GM21576 (cell line): ENCODE results near the gene RBM6.
"Not testable (repeated sequence)": the region's sequence is repeated elsewhere in the genome, so short reads cannot be mapped to it uniquely, and the experiment has no call there.

Experiments
- ATAC-seq: cut with Tn5 transposase; IDR thresholded peaks from one replicate; pipeline ENCODE4 v1.9.1; 2021; ENCODE audit warnings: mild to moderate bottlenecking, moderate library complexity; ENCODE audit not compliant: unreplicated experiment

RBM6 gene

DNA sequence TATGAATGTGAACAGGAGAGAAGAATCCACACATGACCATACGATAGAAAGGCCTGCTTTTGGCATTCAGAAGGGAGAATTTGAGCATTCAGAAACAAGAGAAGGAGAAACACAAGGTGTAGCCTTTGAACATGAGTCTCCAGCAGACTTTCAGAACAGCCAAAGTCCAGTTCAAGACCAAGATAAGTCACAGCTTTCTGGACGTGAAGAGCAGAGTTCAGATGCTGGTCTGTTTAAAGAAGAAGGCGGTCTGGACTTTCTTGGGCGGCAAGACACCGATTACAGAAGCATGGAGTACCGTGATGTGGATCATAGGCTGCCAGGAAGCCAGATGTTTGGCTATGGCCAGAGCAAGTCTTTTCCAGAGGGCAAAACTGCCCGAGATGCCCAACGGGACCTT, 28.4 kb downstream of the RBM6 start:
- no peak for ATAC-seq

DNA sequence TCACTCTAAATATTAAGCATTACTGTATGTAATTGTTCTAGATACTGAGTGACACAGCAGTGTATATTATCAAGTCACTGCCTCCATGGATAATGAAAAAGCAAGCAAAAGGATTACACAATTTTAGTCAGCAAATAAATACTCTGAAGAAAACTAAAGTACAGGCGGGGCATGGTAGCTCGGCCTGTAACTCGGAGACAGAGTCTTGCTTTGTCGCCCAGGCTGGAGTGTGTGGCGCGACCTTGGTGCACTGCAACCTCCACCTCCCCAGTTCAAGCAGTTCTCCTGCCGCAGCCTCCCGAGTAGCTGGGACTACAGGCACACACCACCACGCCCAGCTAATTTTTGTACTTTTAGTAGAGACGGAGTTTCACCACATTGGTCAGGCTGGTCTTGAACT, 32.7 kb downstream of the RBM6 start:
- ATAC-seq, result no peak

DNA sequence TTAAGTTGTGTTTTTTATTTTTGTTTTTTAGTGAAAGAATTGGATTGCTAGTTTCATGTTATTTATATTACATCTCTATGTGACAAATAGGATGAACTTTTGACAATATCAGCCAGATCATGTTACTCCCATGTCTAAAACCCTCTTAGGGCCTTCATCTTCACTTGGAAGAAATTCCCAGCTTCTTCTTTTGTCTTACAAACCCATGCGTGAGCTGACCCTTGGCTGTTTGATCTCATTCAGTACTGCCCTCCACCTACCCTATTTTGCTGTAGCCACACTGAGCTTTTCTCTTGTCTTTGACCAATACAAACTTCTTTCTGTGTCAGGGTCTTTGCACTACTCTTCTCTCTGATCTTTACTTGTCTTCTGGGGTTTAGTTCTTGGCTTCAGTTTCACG, 37.0 kb downstream of the RBM6 start:
- no peak for ATAC-seq

DNA sequence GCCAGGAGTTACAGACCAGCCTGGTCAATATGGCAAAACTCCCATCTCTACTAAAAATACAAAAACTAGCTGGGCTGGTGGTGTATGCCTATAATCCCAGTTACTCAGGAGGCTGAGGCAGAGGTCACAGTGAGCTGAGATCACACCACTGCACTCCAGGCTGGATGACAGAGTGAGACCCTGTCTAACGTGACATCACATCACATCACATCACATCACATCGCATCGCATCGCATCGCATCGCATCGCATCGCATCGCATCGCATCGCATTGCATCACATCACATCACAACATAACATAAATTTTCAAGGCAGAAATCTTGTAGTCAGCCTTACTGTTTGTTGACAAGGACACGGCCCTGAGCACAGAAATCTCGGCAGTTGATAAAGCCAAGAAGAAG, 44.4 kb downstream of the RBM6 start:
- ATAC-seq, result no peak

DNA sequence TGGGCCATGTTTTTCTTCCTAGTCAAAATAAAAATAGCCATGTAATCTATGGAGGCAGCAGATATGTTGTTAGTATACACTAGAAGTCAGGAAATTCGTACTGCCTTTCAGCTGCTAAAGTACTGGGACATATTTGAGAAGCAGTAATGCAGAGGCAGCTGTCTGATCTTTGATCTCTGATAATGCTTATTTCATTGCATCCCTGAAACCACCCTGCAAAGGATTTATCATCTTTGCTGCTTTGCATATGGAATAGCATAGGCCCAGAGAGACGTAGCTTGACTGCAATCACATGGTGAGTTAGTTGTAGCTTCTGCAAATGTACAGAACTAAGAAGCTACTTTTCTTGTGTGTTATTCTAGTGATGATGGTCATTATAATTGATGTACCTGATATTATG, 52.4 kb downstream of the RBM6 start:
- ATAC-seq, result no peak

DNA sequence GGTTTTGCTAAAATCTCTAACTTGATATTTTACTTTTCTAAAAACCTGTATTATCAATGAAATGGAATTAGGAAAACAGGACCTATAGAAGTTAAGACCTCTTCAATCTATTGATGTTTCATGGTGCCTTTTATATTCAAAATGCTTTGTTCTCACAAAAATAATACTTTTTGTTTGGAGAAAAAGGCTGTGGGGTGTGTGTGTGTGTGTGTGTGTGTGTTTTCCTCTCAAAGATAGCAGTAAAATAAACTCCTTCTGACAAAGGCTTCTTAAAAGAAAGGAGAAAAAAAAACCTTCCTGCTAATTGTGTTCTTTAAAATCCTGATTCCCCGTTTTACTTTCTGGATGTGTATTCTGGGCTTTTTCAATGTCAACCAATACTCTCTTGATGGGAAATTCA, 54.5 kb downstream of the RBM6 start:
- no peak for ATAC-seq

DNA sequence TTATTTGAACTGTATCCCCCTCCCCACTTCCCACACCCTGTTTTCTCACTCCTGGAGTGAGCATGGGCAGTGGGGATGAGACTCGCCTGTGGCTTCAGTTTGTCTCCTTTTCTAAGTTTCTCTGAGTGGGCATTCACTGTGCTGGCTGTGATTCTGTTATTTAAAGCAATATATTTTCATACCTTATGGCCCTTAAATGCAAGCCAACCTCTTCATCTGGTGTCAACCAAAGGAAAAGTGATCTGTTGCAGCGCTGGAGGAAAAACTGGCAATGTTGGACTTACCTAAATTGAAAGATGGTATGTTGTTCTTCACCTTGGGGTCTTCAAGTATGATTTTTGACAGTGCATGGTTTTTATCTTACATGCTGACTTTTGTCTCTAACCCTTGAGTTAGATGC, 56.1 kb downstream of the RBM6 start:
- no peak for ATAC-seq

DNA sequence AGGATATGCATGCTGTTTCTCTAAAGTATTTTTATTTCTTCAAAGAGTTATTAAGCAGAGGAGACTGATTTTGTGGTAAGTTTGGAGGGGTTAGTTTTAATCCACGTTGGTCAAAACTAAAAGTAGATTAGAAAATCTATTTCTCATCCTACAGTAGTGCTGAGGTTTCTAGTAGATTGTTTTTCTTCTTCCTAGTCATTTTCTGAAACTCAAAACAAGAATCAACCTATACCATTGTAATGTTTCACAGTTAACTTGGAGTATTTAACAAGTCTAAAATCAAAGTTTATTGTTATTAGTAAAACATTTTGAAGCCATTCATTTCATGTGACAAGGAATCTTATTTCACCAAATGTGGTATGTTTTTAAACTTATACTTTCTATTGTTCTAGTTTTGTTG, 57.9 kb downstream of the RBM6 start:
- ATAC-seq, result no peak

DNA sequence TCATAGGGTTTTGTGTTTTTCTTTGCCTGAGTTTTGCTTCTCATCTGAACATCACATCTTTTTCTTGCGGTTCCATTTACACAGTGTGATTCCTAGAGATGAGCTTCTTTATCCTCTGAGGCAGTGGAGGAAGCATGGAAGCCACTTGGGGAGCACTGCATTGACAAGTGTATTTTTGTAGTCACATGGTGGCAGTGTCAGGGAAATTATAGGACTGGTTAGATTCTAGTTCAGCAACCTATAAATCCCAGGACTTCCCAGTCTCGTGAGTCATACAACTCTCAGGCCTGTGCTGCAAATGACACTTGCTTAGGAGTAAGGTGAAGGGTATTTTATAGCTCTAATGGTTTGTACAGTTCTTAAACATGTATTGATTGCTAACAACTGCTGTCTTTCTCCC, 58.4 kb downstream of the RBM6 start:
- no peak for ATAC-seq

DNA sequence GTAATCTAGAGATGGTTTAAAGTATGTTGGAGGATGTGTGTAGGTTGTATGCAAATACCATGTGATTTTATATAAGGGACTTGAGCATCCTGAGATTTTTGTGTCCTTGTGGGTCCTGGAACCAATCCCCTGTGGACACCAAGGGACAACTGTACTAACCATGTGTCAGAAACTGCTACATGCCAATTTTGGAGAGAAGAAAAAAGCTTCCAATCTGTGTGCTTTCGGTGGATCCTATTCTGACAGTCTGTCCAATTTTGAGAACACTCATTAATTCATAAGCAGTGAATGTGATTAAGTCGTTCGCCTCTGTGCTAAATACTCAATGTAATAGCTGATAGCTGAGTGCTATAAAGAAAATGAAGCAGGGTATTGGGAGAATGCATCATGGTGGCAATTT, 61.6 kb downstream of the RBM6 start:
- ATAC-seq, result no peak

DNA sequence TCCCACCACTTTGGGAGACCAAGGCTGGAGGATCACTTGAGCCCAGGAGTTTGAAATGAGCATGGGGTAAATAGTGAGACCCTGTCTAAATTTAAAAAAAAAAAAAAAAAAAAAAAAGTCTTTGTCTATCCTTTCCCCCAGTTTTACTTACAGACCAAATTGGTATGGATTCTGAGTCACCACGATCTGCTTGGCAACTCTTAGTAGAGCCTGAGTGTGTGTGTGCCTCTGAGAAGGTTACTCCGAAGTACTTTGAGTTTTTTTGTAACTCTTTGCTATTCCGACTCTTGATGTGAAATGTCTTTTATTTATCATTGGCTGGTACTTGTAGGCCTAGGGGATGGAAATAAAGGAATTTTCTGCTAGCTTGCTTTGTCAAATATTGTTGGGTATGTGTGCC, 63.3 kb downstream of the RBM6 start:
- no peak for ATAC-seq

DNA sequence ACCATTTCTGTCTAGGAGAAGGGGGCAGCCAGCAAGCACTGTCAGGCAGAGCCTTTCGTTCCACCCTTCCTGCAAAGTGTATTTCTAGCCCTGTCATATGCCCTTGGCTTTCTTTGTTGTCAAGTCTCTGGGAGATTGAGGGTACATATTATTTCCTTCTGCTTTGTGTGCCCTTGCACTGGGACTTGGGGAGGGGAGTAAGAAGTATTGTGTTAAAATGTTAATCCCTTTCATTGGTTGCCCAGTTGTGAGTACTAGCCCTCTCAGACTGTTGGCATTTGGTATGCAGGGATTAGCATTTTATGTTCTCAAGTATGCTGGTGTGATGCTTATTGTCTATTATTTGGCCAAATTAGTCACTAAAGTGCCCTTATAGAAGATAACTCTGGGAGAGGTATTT, 63.9 kb downstream of the RBM6 start:
- ATAC-seq, result no peak

DNA sequence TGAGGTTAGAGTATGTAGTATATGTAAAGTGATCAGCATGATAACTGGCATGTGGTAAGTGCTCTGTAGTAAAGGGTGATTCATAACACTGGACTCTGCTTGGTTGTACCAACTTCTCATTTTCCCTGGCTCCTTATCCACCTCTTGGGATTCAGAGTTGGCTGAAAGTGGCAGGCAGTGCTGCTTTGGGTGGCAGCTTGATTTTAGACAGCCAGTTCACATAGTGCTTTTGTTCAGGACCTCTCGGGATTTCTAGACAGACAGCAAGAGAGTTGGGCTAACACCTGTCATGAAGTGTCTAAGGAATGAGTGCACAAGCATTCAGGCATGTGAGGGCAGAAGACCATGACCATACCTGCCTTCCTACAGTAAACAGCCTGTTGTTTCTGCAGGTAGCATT, 69.0 kb downstream of the RBM6 start:
- no peak for ATAC-seq

DNA sequence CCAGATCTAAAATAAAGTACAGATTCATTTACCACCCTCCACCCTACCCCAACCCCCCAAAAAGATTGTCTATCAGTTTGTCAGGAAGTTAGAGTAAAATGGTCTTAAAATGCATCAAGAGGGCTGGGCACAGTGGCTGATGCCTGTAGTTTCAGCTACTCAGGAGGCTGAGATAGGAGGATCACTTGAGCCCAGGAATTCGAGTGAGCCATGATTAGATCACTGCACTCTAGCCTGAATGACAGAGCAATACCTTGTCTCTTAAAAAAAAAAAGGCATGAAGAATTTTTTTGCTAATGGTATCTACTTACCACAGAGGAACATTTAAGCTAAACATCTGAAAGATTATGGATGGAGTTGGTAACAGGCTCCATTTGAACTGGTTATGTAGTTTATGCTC, 71.0 kb downstream of the RBM6 start:
- ATAC-seq, result no peak

DNA sequence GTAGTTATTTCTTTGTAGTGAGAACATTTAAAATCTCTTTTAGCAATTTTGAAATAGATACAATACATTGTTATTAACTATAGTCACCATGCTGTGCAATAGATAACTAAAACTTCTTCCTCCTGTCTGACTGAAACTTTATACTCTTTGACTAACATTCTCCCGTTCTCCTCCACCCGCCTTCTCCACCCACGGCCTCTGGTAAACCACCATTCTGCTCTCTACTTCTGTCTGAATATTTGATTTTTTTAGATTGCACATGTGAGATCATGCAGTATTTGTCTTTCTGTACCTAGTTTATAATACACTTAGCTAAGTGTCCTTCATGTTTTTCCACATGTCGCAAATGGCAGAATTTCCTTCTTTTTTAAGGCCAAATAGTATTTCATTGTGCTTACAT, 76.0 kb downstream of the RBM6 start:
- ATAC-seq, result no peak

DNA sequence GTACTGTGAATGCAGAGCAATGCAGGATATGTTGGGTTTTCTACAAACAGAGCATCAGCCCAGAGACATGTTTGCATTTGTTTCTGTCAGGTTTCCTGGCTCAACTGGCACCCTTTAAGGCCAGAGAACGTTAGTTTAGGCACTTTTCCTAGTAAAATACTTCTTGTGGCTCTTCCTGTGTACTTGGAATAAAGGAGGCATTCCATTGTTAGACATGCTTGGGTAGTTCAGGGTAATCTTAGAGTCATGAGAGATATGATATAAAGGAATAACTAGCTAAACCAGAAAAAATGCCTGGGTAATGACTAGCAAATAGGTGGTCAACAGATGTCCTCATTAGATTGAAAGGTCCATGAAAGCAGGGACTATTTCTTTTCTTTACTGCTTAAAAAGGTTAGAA, 88.4 kb downstream of the RBM6 start:
- no peak for ATAC-seq

DNA sequence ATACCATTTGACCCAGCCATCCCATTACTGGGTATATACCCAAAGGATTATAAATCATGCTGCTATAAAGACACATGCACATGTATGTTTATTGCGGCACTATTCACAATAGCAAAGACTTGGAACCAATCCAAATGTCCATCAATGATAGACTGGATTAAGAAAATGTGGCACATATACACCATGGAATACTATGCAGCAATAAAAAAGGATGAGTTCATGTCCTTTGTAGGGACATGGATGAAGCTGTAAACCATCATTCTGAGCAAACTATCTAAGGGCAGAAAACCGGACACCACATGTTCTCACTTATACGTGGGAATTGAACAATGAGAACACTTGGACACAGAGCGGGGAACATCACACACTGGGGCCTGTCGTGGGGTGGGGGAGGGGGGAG, 91.3 kb downstream of the RBM6 start:
- ATAC-seq, result not testable (repeated sequence)

DNA sequence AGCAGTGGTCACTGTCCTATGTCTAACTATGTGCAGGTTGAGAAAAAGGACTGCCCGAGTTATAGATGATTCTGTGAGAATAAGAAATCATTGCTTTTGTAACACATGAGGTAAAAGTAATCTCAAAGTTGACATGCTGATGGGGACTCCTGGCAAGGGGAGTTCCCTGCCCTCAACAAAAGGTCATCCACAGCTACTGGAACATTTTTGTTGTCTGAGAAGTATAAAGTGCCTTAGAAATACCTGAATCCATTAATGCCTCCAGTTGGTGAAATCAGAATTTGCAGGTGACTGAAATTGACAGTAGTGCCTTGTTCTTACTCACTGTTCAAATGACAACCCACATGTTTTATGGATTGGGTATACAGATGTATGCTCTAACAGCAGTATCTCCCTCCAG, 105.0 kb downstream of the RBM6 start:
- no peak for ATAC-seq

DNA sequence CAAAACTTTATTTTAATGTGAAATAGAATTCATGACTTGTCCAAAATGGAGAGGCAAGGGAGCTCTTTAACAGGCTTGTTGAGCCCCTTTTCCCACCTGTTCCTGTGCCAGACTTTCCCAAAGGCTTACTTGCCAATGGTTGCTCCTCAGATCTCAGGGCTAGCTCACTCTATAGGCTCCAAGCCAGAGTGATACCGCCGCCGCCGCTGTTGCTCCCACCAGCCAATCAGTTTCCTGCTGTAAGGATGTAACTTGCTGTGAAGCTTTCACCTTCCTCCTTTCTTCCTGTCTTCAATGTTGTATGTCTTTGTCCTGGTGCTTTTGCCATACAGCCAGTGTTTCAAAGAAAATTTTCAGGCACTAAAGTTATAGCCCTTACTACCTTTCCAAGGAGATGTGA, 107.5 kb downstream of the RBM6 start:
- ATAC-seq, result no peak

DNA sequence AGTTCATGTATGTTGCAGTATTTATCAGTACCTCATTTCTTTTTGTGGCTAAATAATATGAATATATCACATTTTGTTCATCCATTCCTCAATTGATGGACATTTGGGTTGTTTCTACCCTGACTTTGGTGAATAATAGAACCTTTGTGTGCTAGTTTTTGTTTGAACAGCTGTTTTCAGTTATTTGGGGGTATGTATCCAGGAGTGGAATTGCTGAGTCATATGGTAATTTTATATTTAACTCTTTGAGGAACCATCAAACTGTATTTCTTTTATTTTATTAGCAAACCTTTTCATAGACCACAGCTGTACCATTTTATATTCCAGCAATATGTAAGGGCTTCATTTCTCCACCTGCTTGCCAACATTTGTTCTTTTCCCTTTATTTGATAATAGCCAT, 110.4 kb downstream of the RBM6 start:
- no peak for ATAC-seq

DNA sequence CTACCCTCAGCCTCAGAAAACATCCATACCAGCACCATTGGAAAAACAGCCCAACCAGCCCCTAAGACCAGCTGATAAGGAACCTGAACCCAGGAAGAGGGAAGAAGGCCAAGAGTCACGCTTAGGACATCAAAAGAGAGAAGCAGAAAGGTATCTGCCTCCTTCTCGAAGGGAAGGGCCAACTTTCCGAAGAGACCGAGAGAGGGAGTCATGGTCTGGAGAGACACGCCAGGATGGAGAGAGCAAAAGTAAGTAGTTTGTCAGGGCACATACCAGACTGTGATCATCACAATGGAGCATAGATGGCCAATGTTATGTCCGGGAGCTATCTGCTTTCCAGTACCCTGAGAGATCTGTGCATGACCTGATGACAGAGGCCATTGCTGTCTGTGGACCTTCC, 117.8 kb downstream of the RBM6 start:
- ATAC-seq, result no peak

DNA sequence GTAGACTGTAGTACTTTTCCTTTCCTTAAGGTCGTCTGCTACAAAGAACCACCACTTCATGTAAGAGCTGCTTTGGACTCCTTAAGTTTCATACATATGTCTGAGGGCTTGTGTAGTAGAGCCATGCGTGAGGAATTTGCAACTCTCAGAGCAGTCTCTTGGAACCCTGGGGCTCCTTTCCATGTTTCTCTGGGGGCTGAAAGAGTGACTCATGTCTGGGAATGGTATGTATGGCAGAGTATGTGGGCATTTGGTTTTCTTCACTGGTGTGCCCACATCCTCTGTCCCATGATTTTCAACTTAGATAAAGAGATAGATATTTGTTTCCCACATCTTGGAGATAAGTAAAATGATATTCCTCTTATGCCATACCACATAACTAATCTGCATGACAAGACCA, 128.2 kb downstream of the RBM6 start:
- ATAC-seq, result no peak

DNA sequence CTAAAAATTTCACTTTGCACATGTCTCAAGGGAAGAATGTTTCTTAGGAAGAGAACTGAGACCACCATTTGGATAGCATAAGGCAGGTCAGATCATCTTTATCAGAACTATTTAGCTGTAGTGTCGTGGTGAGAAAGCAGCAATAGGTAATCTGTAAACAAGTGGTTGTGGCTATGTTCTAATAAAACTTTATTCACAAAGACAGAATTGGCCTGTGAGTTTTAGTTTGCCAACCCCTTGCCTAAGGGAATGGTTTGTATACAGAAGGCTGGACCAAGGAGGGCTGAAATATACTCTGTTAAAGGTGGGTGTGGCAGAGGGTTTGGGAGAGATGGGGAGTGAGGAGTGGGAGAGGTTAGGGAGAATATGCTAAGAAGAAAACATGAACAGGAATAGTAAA, 138.1 kb downstream of the RBM6 start:
- no peak for ATAC-seq

DNA sequence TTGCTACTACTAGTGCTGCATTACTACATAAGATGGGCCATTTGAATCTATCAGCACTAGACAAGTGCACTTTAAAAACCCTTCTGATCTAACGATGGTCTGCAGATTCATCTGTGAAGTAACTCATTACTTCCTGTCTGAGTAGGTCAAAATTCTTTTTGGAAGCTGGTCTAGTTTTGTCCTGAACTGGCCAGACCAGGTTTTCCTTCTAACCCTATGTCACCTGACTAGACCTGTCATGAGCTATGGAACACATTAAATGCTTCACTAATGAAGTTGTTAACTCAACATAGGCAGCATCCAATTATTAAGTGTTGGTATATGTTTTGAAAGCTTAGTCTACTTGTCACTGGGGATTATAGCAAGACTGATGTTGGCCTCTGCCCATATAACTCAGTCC, 138.7 kb downstream of the RBM6 start:
- no peak for ATAC-seq
